Esophagus squamous epithelium (tissue), 5 donors: Measurements from ENCODE around the gene EPHA2. TPM values are rescaled to one million over a fixed set of nuclear protein-coding genes. Genes with fewer than 3 reads are reported as not detected.
"Not testable (repeated sequence)": the region's sequence is repeated elsewhere in the genome, so short reads cannot be mapped to it uniquely, and the experiment has no call there.

ENCODE experiments used
- DNase-seq: peaks from one replicate; lab custom pipeline; 2025; lab: John Stamatoyannopoulos, UW
- H3K27ac ChIP-seq, 4 donors: fragments of 200-600 bp; sonication (generic); one replicate each; pipeline ENCODE4 v1.5.1; 2016 to 2019; ENCODE audit warnings: mild to moderate bottlenecking in 1 of 4
- H3K27me3 ChIP-seq, 4 donors: fragments of 200-600 bp; sonication (generic); 1 replicate in 3 of 4; 2 replicates in 1 of 4; pipeline versions ENCODE4 v1.5.1 to v1.6.0; 2017 to 2021; ENCODE audit warnings: antibody characterized with exemption in 1 of 4
- H3K36me3 ChIP-seq, 3 donors: fragments of 200-600 bp; sonication (generic); one replicate each; pipeline ENCODE4 v1.5.1; 2016 to 2019
- H3K4me1 ChIP-seq, 3 donors: fragments of 200-600 bp; sonication (generic); one replicate each; pipeline ENCODE4 v1.5.1; 2017 to 2019
- H3K4me3 ChIP-seq, 4 donors: fragments of 200-600 bp; sonication (generic); 1 replicate in 3 of 4; 2 replicates in 1 of 4; pipeline ENCODE4 v1.5.1; 2016 to 2019; ENCODE audit warnings: mild to moderate bottlenecking in 2 of 4, moderate library complexity in 1 of 4
- H3K9me3 ChIP-seq, 3 donors: fragments of 200-600 bp; sonication (generic); one replicate each; pipeline ENCODE4 v1.5.1; 2016 to 2019
- POLR2A ChIP-seq, 4 donors: fragments of 450-650 bp; IDR thresholded peaks; one replicate each; pipeline ENCODE4 v1.6.1; 2017; ENCODE audit warnings: antibody characterized with exemption in 4 of 4, mild to moderate bottlenecking in 4 of 4, moderate library complexity in 3 of 4
- WGBS, 2 donors: methylation state at CpG; one replicate each; pipeline ENCODE4 v1.1.5; 2018; 5-methylcytosine and 5-hydroxymethylcytosine counted together
- intact Hi-C: fragments of 100-400 bp; cut with DNase I; formaldehyde crosslinking; loops from one replicate; pipeline ENCODE4 v1.15.0; 2022
- total RNA-seq, 4 donors: library from RNA; depleted of rRNA; stranded (reverse); fragments of >200 nt; gene quantifications; one replicate each; pipeline ENCODE4 v1.1.0, GENCODE V29; 2016
- TF ChIP-seq, protein P1 (sequence below), 6 experiments: fragments of 450-650 bp in 4 of 6; fragments of 200-600 bp in 2 of 6; sonication (generic) in 2 of 6; IDR thresholded peaks; one replicate each; pipeline ENCODE4 v1.5.1; 2016 to 2019; ENCODE audit warnings: antibody characterized with exemption in 6 of 6, mild to moderate bottlenecking in 4 of 6, moderate library complexity in 4 of 6
- donor health status: DM: yes; HTN: yes; CAD: no.

EPHA2 gene
- total RNA-seq, 4 donors from 2014 or later: 87.5 to 225 (median 137) TPM

DNA sequence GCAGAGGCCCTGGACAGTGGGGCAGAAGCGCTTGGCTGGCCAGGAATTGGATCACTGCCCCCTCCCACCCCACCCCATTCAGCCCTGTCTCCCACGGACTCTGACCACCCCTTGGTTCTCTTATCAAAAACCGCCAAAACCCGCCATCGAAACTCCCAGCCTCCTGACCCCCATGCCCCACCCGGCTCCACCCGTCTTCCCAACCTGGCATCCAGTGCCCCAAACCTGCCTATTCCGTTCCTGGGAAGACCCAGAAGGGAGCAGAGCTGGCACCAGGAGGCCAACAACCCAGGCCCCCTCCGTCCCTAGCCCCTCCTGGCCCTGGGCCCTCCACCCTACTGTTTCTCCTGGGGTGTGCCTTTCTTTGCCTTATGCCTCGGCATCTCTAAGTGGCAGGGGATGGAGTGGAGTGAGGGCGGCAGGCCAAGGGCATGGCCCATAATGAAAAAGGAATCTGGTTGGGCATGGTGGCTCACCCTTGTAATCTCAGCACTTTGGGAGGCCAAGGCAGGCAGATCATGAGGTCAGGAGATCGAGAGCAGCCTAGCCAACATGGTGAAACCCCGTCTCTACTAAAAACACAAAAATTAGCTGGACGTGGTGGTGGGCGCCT, 16.5 kb upstream of the EPHA2 start:
- Histone ChIP-seq H3K9me3 (no peaks in the 10 kb centered on the region), H3K27ac (peak overlapping the region; percentile 61 to 93 (median 90)), H3K27me3 (no peaks in the 10 kb centered on the region), H3K4me1 (peaks cover 54 to 88% (median 58%) of the 10 kb centered on the region in 3 donors), H3K4me3 (no peak overlapping the region), H3K36me3 (no peaks in the 10 kb centered on the region)
- TF ChIP-seq, protein P1, sequence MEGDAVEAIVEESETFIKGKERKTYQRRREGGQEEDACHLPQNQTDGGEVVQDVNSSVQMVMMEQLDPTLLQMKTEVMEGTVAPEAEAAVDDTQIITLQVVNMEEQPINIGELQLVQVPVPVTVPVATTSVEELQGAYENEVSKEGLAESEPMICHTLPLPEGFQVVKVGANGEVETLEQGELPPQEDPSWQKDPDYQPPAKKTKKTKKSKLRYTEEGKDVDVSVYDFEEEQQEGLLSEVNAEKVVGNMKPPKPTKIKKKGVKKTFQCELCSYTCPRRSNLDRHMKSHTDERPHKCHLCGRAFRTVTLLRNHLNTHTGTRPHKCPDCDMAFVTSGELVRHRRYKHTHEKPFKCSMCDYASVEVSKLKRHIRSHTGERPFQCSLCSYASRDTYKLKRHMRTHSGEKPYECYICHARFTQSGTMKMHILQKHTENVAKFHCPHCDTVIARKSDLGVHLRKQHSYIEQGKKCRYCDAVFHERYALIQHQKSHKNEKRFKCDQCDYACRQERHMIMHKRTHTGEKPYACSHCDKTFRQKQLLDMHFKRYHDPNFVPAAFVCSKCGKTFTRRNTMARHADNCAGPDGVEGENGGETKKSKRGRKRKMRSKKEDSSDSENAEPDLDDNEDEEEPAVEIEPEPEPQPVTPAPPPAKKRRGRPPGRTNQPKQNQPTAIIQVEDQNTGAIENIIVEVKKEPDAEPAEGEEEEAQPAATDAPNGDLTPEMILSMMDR (IDR thresholded peaks at IDR 0.05): no peak
- no peak for TF ChIP-seq POLR2A (IDR thresholded peaks at IDR 0.05)
- no peak for DNase-seq
- intact Hi-C loops: no loop called here
- 86 to 94% methylated on average over 6 to 11 of the region's 15 CpGs for WGBS, 2 donors

DNA sequence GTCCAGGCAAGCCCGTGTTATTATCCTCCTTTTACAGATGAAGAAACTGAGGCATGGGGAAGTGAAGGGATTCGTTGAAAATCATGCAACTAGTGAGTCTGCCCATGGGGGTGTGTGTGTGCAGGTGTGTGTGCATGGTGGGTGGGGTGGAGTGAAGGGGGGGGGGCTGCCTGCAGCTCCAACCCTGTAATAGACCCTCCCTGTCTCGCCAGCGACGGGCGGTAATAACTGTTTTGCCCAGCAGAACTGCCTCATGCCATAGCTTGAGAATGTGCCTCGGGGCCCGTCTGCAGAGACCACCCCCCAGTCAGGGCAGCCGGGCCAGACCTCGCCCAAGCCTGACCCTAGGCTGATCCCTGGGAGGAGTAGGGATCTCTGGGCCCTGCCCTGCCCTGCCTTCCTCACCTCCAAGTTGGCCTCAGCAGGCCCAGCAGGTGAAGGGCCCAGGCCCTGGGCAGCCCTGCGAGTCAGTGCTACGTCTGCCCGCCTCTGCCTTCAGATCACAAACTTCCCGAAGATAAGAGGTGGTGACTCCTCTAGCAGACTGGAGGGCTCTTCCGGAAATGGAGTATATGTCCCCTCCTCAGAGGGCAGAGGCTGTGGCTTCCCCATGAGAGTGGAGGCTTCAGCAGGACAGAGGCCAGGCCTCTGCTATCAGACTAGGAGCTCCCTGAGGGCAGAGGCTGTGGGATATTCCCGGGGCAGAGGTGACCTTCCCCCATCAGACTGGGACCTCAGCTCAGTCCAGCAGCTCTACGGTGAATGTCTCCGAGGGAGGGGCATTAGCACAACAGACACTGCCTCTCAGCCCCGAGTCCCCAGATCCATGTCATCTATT, 15.7 kb upstream of the EPHA2 start:
- 70 to 82% methylated on average over 2 of the region's 19 CpGs for WGBS, 2 donors
- Histone ChIP-seq H3K4me1 (peaks cover 51 to 83% (median 52%) of the 10 kb centered on the region in 3 donors), H3K27me3 (no peaks in the 10 kb centered on the region), H3K27ac (peak overlapping the region; percentile 61 to 93 (median 90)), H3K36me3 (no peaks in the 10 kb centered on the region), H3K9me3 (no peaks in the 10 kb centered on the region), H3K4me3 (no peak overlapping the region)
- no peak for DNase-seq
- intact Hi-C loops: no loop called here
- TF ChIP-seq, protein P1 (IDR thresholded peaks at IDR 0.05): no peak
- TF ChIP-seq POLR2A (IDR thresholded peaks at IDR 0.05): no peak

DNA sequence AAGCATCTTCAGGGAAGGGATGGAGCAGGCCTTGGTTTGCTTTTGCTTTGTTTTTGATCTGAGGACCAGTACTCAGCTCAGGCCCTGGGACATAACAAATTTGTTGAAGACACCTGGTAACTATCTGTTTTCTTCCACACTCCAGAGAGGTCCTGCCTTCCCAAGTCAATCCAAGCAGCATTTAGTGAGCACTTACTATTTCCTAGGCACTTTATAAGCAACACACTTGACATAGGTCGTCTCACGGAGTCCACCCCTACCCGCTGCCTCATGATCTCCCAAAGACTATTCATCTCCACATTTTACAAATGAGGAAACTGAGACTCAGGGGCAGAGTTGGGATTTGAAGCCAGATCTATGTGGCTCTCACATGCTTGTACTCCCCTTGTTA, 14.4 kb upstream of the EPHA2 start:
- WGBS, 2 donors: 92 to 93% methylated on average over 3 of the region's 3 CpGs

DNA sequence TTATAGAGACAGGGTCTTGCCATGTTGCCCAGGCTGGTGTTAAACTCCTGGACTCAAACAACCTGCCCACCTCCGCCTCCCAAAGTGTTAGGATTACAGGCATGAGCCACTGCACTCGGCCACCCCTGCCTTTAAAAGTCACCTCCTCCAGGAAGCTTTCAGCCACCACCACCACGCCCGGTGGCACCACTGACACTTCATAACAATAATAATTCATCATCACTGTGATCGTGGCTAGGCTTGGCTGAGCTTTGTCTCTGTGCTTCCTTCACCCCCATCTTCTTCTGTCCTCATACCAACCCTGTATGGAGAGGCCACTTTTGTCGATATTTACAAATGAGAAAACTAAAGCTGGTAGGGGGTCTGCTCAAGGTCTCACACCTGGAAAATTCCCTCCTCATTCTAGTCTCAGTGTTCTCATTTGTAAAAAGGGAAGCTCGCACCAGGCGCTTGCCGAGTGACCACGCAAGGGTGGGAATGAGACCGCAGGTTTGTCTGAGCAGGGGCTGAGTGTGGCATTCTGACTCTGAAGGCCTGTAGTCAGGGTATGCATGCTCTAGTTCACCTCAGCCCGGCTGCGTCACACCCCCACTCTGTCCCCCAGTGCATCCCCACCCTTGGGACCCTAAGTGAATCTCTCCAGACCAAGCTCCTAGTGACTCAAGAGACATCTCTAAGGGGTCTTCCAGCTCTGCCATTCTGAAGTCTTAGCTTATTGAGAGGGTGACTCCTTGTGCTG, 12.9 kb upstream of the EPHA2 start:
- intact Hi-C loops: no loop called here
- Histone ChIP-seq H3K4me1 (peaks cover 35 to 76% (median 36%) of the 10 kb centered on the region in 3 donors), H3K4me3 (no peak overlapping the region), H3K27ac (peak overlapping the region; percentile 9 to 81 (median 74)), H3K36me3 (no peaks in the 10 kb centered on the region), H3K27me3 (no peaks in the 10 kb centered on the region), H3K9me3 (no peaks in the 10 kb centered on the region)
- DNase-seq: no peak
- 63 to 65% methylated on average over 8 to 11 of the region's 13 CpGs for WGBS, 2 donors
- TF ChIP-seq, protein P1 (IDR thresholded peaks at IDR 0.05): no peak
- TF ChIP-seq POLR2A (IDR thresholded peaks at IDR 0.05): no peak

More for the DNA sequence above, 14.4 kb upstream of the EPHA2 start:
- TF ChIP-seq, protein P1 (IDR thresholded peaks at IDR 0.05): no peak
- TF ChIP-seq POLR2A (IDR thresholded peaks at IDR 0.05): no peak
- no peak overlapping the region for H3K4me3 ChIP-seq
- H3K36me3 ChIP-seq: no peaks in the 10 kb centered on the region
- no peaks in the 10 kb centered on the region for H3K9me3 ChIP-seq
- no peak for DNase-seq
- H3K27ac ChIP-seq: peak overlapping the region in 3 of 4 donors; percentile 28 to 91 (median 33)
- no peaks in the 10 kb centered on the region for H3K27me3 ChIP-seq
- intact Hi-C loops: no loop called here
- peaks cover 40 to 76% (median 40%) of the 10 kb centered on the region in 3 donors for H3K4me1 ChIP-seq

DNA sequence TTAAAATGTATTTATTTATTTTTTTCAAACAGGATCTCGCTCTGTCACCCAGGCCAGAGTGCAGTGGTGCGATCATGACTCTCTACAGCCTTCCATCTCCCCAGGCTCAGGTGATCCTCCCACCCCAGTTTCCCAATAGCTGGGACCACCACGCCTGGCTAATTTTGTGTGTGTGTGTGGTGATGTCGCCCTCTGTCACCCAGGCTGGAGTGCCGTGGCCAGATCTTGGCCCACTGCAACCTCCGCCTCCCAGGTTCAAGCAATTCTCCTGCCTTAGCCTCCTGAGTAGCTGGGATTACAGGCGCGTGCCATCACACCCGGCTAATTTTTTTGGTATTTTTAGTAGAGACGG, 12.3 kb upstream of the EPHA2 start:
- Histone ChIP-seq H3K4me3 (peak overlapping the region; percentile 33 to 75 (median 62)), H3K4me1 (peaks cover 29 to 70% (median 29%) of the 10 kb centered on the region in 3 donors), H3K27ac (peak overlapping the region in 3 of 4 donors; percentile 69 to 81 (median 78))
- DNase-seq, H3K36me3 ChIP-seq, intact Hi-C loops, H3K9me3 ChIP-seq, H3K27me3 ChIP-seq: not testable (repeated sequence)
- 46 to 54% methylated on average over 9 to 10 of the region's 10 CpGs for WGBS, 2 donors
